Esophagus (tissue), 2 donors: ENCODE results near the gene SMIM32. TPM values are rescaled to one million over a fixed set of nuclear protein-coding genes. Genes with fewer than 3 reads are reported as not detected.

Source experiments
- H3K27ac ChIP-seq, 2 donors: one replicate each; pipeline ENCODE4 v1.5.1; 2013; ENCODE audit warnings: low read depth in 2 of 2, mild to moderate bottlenecking in 2 of 2, inconsistent platforms in 1 of 2, low read length in 1 of 2, moderate library complexity in 1 of 2
- H3K27me3 ChIP-seq, 2 donors: one replicate each; pipeline ENCODE4 v1.6.1; 2013; ENCODE audit warnings: low read length in 2 of 2, control low read depth in 1 of 2, mild to moderate bottlenecking in 1 of 2; ENCODE audit not compliant: insufficient read depth in 2 of 2, control insufficient read depth in 1 of 2
- H3K36me3 ChIP-seq, 2 donors: one replicate each; pipeline ENCODE4 v1.6.1; 2013; ENCODE audit warnings: low read length in 1 of 2; ENCODE audit not compliant: control insufficient read depth in 2 of 2, insufficient read depth in 2 of 2
- H3K4me1 ChIP-seq, 2 donors: one replicate each; pipeline ENCODE4 v1.6.1; 2013; ENCODE audit warnings: low read length in 1 of 2; ENCODE audit not compliant: control insufficient read depth in 2 of 2, insufficient read depth in 2 of 2
- H3K4me3 ChIP-seq, 2 donors: one replicate each; pipeline ENCODE4 v1.5.1; 2013; ENCODE audit warnings: low read length in 2 of 2, mild to moderate bottlenecking in 2 of 2, low read depth in 1 of 2, moderate library complexity in 1 of 2
- H3K9me3 ChIP-seq, 2 donors: one replicate each; pipeline ENCODE4 v1.6.1; 2013; ENCODE audit warnings: mild to moderate bottlenecking in 2 of 2, low read depth in 1 of 2, low read length in 1 of 2, moderate library complexity in 1 of 2; ENCODE audit not compliant: control insufficient read depth in 2 of 2, insufficient read depth in 1 of 2
- WGBS, 2 donors: extraction: QIAGEN DNeasy Blood & Tissue Kit; methylation state at CpG; one replicate each; pipeline ENCODE4 v1.1.7; 2013; 5-methylcytosine and 5-hydroxymethylcytosine counted together
- polyA plus RNA-seq, 2 donors: library from polyadenylated mRNA; stranded (reverse); fragments of 200-250 nt; gene quantifications; one replicate each; pipeline ENCODE4 v1.2.3, GENCODE V29; 2013
- donor health status: healthy with polysubstance abuse.
- donor health status: Bipolar disorder and iron deficiency.

The SMIM32 gene
- polyA plus RNA-seq, 2 donors, result not detected

DNA sequence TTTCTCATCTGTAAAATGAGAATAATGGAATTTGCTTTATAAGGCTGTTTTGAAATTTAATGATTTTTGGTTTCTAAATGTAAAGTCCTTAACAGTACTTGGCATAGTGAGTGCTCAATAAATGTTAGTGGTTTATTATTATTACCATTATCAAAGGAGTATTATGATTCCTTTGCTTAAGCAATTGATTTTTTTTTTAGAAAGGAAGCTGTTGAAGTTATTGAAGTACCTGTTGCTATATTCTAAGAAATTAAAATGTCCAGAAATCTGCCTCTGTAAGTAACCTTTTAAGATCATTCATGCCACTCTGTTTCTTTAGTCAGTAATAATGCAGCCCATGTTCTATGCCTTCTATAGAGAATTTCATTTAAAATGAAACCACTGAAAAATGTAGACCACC lies 45.3 kb downstream of the SMIM32 start:
- H3K9me3 ChIP-seq, result no peaks in the 10 kb centered on the region
- H3K27me3 ChIP-seq, result no peaks in the 10 kb centered on the region
- H3K4me3 ChIP-seq, result no peak overlapping the region
- H3K36me3 ChIP-seq, result no peaks in the 10 kb centered on the region
- no peak overlapping the region for H3K27ac ChIP-seq
- H3K4me1 ChIP-seq, result no peaks in the 10 kb centered on the region

DNA sequence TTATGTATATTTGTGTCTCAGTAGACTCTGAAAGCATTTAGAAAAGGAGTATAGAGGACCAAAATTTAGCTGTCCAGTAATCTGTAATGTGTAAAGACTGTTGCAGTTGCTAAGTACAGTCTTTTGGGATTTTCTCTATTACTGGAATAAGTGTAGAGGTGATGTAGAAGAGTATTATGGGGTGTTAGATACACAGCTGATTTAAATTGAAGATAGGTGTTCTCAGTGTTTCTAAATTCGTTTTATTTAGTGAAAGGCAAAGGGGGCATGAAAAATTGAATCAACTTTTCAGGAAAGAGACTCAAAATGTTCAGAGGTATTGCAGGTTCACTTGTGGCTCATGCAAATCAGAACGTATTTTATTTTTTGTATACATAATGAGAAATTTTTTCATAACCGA lies 46.8 kb downstream of the SMIM32 start:
- Histone ChIP-seq H3K27me3 (no peaks in the 10 kb centered on the region), H3K27ac (no peak overlapping the region), H3K4me1 (no peaks in the 10 kb centered on the region), H3K36me3 (no peaks in the 10 kb centered on the region), H3K4me3 (no peak overlapping the region), H3K9me3 (no peaks in the 10 kb centered on the region)
- 75 to 81% methylated on average over 3 of the region's 3 CpGs for WGBS, 2 donors

DNA sequence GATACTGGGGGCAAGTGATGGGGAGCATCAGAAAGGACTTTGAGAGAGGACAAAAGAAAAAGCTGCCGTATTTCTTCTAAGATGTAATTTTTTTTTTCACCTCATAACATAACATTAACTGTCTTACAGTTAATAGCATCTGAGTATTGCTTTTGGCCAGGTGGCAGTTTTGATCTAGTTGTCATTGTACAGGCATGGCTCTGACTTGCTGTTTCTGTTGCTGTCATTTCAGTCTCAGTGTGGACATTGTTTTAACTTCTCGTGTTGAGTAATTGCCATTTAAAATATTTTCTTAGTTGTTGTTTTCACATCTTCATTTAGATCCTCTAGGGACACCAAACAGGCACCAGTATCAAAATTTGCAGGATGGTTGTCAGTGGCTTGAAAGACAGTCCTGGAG lies 47.9 kb downstream of the SMIM32 start:
- Histone ChIP-seq H3K9me3 (no peaks in the 10 kb centered on the region), H3K4me3 (no peak overlapping the region), H3K36me3 (no peaks in the 10 kb centered on the region), H3K27ac (no peak overlapping the region), H3K27me3 (no peaks in the 10 kb centered on the region), H3K4me1 (no peaks in the 10 kb centered on the region)
- 54 to 61% methylated on average over 2 of the region's 2 CpGs for WGBS, 2 donors

DNA sequence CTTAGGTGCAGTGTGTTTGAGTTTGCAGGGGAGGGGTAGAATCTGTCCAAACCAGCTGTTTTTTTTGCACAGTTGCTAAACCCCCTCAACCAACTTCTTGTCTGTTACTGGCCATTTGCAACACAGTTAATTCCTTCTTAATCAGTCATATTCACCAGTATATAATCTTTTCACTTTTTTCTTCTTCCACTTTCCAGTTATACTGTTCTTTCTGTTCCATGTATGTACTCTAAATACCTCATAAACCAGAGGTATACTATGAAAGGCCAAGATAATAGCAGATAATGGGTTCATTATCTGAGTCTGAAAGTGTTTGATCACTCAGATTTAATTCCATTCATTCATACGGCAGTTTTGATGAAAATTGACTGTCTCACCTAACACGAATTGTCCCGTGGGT lies 49.2 kb downstream of the SMIM32 start:
- no peaks in the 10 kb centered on the region for H3K9me3 ChIP-seq
- 65 to 82% methylated on average over 3 of the region's 3 CpGs for WGBS, 2 donors
- H3K4me1 ChIP-seq, result no peaks in the 10 kb centered on the region
- H3K36me3 ChIP-seq, result no peaks in the 10 kb centered on the region
- H3K27me3 ChIP-seq, result no peaks in the 10 kb centered on the region
- no peak overlapping the region for H3K4me3 ChIP-seq
- no peak overlapping the region for H3K27ac ChIP-seq

DNA sequence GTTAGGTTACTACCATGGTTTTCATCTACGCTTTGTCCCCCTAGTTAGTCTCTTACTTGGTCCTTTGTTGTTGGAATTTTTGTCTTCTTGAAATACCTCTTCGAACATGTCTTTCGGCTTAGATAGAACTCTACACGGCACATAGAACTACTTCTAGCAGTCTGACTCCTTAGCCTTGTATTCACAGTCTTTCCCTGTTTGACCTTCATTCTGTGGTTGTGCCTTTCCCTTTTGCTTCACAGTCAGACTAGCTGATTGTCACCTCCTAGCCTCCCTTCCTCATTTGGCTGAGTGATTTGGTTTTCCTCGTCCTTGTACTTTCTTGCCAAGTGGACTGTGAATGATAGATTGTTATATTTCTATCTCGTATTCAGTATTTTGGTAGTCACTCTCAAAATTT lies 49.6 kb downstream of the SMIM32 start:
- Histone ChIP-seq H3K4me1 (no peaks in the 10 kb centered on the region), H3K9me3 (no peaks in the 10 kb centered on the region)
- 77 to 84% methylated on average over 6 of the region's 6 CpGs for WGBS, 2 donors

DNA sequence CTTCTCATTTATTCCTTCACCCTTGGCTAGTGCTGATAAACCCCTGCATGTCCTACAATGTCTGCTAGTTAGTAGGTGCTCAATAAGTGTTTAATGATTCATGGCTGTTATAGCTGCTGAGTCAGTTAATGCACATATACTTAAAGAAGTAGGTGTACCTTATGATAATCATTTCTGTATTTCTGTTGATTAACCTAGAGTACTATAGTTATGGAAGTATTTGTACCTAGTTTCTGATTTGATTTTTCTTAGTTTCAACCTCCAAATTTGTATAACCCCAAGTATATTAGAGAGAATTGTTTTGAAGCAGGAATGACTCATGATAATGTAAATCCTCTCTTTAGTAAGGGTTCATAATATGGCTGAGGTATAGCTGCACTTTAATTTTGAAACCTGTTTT lies 51.4 kb downstream of the SMIM32 start:
- Histone ChIP-seq H3K36me3 (no peaks in the 10 kb centered on the region), H3K4me1 (no peaks in the 10 kb centered on the region), H3K27me3 (no peaks in the 10 kb centered on the region), H3K9me3 (no peaks in the 10 kb centered on the region), H3K4me3 (no peak overlapping the region), H3K27ac (no peak overlapping the region)

More for the DNA sequence above, 49.6 kb downstream of the SMIM32 start:
- H3K36me3 ChIP-seq, result no peaks in the 10 kb centered on the region
- no peak overlapping the region for H3K4me3 ChIP-seq
- H3K27me3 ChIP-seq, result no peaks in the 10 kb centered on the region
- H3K27ac ChIP-seq, result no peak overlapping the region

Other genes starting within 250 kb of the SMIM32 start
- gene LECT2, start 238.2 kb downstream of the SMIM32 start, polyA plus RNA-seq, result not detected
- 10 to 100 TPM; 13.9 to 14.0 TPM for gene TGFBI, start 164.2 kb downstream of the SMIM32 start, polyA plus RNA-seq
- gene SMAD5, start 60.3 kb downstream of the SMIM32 start, polyA plus RNA-seq, result 1 to 10 TPM; 5.0 to 6.9 TPM
- not detected for gene TRPC7, start 172.4 kb upstream of the SMIM32 start, polyA plus RNA-seq